Skeletal muscle tissue (tissue), 4 donors: ENCODE measurements around the gene CENPO. TPM values are rescaled to one million over a fixed set of nuclear protein-coding genes. Genes with fewer than 3 reads are reported as not detected.
A peak's percentile ranks its signal among the peaks of the same experiment; 100 is the strongest.

Source experiments
- H3K27ac ChIP-seq: one replicate; pipeline ENCODE4 v1.7.0; 2013; ENCODE audit warnings: mild to moderate bottlenecking, low read depth, low read length, inconsistent platforms
- H3K27me3 ChIP-seq, 3 donors: one replicate each; pipeline ENCODE4 v1.7.0; 2013; ENCODE audit warnings: low read length in 3 of 3; ENCODE audit not compliant: control insufficient read depth in 3 of 3, insufficient read depth in 3 of 3
- H3K36me3 ChIP-seq, 3 donors: one replicate each; pipeline ENCODE4 v1.7.0; 2013; ENCODE audit warnings: low read length in 3 of 3; ENCODE audit not compliant: control insufficient read depth in 3 of 3, insufficient read depth in 3 of 3
- H3K4me1 ChIP-seq, 3 donors: one replicate each; pipeline ENCODE4 v1.7.0; 2013; ENCODE audit warnings: low read length in 3 of 3, mild to moderate bottlenecking in 3 of 3; ENCODE audit not compliant: control insufficient read depth in 3 of 3, insufficient read depth in 3 of 3
- H3K4me3 ChIP-seq, 3 donors: one replicate each; pipeline ENCODE4 v1.7.0; 2013; ENCODE audit warnings: low read length in 3 of 3
- H3K9ac ChIP-seq, 3 donors: one replicate each; pipeline ENCODE4 v1.7.0; 2013; ENCODE audit warnings: low read length in 3 of 3, mild to moderate bottlenecking in 3 of 3, moderate library complexity in 2 of 3, low read depth in 1 of 3
- H3K9me3 ChIP-seq, 3 donors: one replicate each; pipeline ENCODE4 v1.7.0; 2013; ENCODE audit warnings: low read length in 3 of 3; ENCODE audit not compliant: control insufficient read depth in 3 of 3
- total RNA-seq: library from RNA; depleted of rRNA; stranded (reverse); fragments of >200 nt; gene quantifications from one replicate; pipeline ENCODE4 v1.2.3, GENCODE V29; 2014
- donor health status: Osteomylitis.

CENPO gene
- total RNA-seq, result 6.8 TPM

GRCh38 chr2:24792874-24793760 lies at the start of gene CENPO, which contains the start of gene PTRHD1:
TSS of gene CENPO (plus strand) at chr2:24793425. CDS start at chr2:24793920, 495 bp downstream.
TSS of gene PTRHD1 (minus strand) at chr2:24793391. CDS start at chr2:24793377, 14 bp downstream.
- H3K4me3 ChIP-seq, result peak within 1 kb of the TSS; percentile 85 to 98 (median 90)
- H3K36me3 ChIP-seq, result peaks cover 3 to 10% (median 4%) of the 10 kb centered on the region in 3 donors
- peak within 1 kb of the TSS; percentile 88 to 98 (median 94) for H3K9ac ChIP-seq
- no peaks in the 10 kb centered on the region for H3K27me3 ChIP-seq
- peak within 1 kb of the TSS; percentile 90 for H3K27ac ChIP-seq
- H3K4me1 ChIP-seq, result peaks cover 8 to 15% (median 10%) of the 10 kb centered on the region in 3 donors
- no peaks in the 10 kb centered on the region for H3K9me3 ChIP-seq

- H3K4me1 ChIP-seq, result peaks cover 0 to 6% (median 3%) of the 10 kb centered on the region in 3 donors
- no peak overlapping the region for H3K4me3 ChIP-seq
- no peak overlapping the region for H3K9ac ChIP-seq
- H3K36me3 ChIP-seq, result peaks cover 8 to 22% (median 19%) of the 10 kb centered on the region in 3 donors
- H3K9me3 ChIP-seq, result no peaks in the 10 kb centered on the region
- H3K27me3 ChIP-seq, result no peaks in the 10 kb centered on the region
- no peak overlapping the region for H3K27ac ChIP-seq
Measured at GRCh38 chr2:24743924-24744323, 49.3 kb upstream of the CENPO start.

GRCh38 chr2:24744356-24744755 lies 48.9 kb upstream of the CENPO start:
- no peak overlapping the region for H3K27ac ChIP-seq
- no peak overlapping the region for H3K4me3 ChIP-seq
- H3K9me3 ChIP-seq, result no peaks in the 10 kb centered on the region
- no peak overlapping the region for H3K9ac ChIP-seq
- H3K36me3 ChIP-seq, result peaks cover 9 to 22% (median 19%) of the 10 kb centered on the region in 3 donors
- H3K4me1 ChIP-seq, result peaks cover 0 to 3% (median under 1%) of the 10 kb centered on the region in 3 donors
- H3K27me3 ChIP-seq, result no peaks in the 10 kb centered on the region

GRCh38 chr2:24745825-24746224 lies 47.4 kb upstream of the CENPO start:
- Histone ChIP-seq H3K36me3 (peaks cover 9 to 25% (median 14%) of the 10 kb centered on the region in 3 donors), H3K9me3 (no peaks in the 10 kb centered on the region), H3K4me1 (no peaks in the 10 kb centered on the region), H3K27me3 (no peaks in the 10 kb centered on the region), H3K9ac (no peak overlapping the region), H3K27ac (no peak overlapping the region), H3K4me3 (no peak overlapping the region)

- Histone ChIP-seq H3K36me3 (peaks cover 5 to 22% (median 14%) of the 10 kb centered on the region in 3 donors), H3K9ac (no peak overlapping the region), H3K9me3 (no peaks in the 10 kb centered on the region), H3K4me3 (no peak overlapping the region), H3K27ac (no peak overlapping the region), H3K27me3 (no peaks in the 10 kb centered on the region), H3K4me1 (no peaks in the 10 kb centered on the region)
Measured at GRCh38 chr2:24747299-24747698, 45.9 kb upstream of the CENPO start.

GRCh38 chr2:24749069-24749691 lies 44.0 kb upstream of the CENPO start:
- Histone ChIP-seq H3K36me3 (peaks cover 10 to 24% (median 24%) of the 10 kb centered on the region in 3 donors), H3K4me3 (no peak overlapping the region), H3K9ac (no peak overlapping the region), H3K9me3 (no peaks in the 10 kb centered on the region), H3K4me1 (no peaks in the 10 kb centered on the region), H3K27me3 (no peaks in the 10 kb centered on the region), H3K27ac (no peak overlapping the region)

- peaks cover 19 to 52% (median 47%) of the 10 kb centered on the region in 3 donors for H3K36me3 ChIP-seq
- no peaks in the 10 kb centered on the region for H3K9me3 ChIP-seq
- H3K4me3 ChIP-seq, result no peak overlapping the region
- no peaks in the 10 kb centered on the region for H3K4me1 ChIP-seq
- H3K27me3 ChIP-seq, result no peaks in the 10 kb centered on the region
- no peak overlapping the region for H3K27ac ChIP-seq
- H3K9ac ChIP-seq, result no peak overlapping the region
Measured at GRCh38 chr2:24754985-24755705, 38.1 kb upstream of the CENPO start.

GRCh38 chr2:24756789-24757188 lies 36.4 kb upstream of the CENPO start:
- H3K36me3 ChIP-seq, result peaks cover 19 to 53% (median 47%) of the 10 kb centered on the region in 3 donors
- H3K4me3 ChIP-seq, result no peak overlapping the region
- H3K27me3 ChIP-seq, result no peaks in the 10 kb centered on the region
- H3K4me1 ChIP-seq, result no peaks in the 10 kb centered on the region
- H3K27ac ChIP-seq, result no peak overlapping the region
- H3K9ac ChIP-seq, result no peak overlapping the region
- H3K9me3 ChIP-seq, result no peaks in the 10 kb centered on the region

GRCh38 chr2:24761866-24762265 lies 31.4 kb upstream of the CENPO start:
- no peak overlapping the region for H3K27ac ChIP-seq
- H3K9ac ChIP-seq, result no peak overlapping the region
- no peaks in the 10 kb centered on the region for H3K4me1 ChIP-seq
- no peak overlapping the region for H3K4me3 ChIP-seq
- H3K27me3 ChIP-seq, result no peaks in the 10 kb centered on the region
- no peaks in the 10 kb centered on the region for H3K9me3 ChIP-seq
- H3K36me3 ChIP-seq, result peaks cover 18 to 45% (median 43%) of the 10 kb centered on the region in 3 donors
